NCI-H748 (cell line): ENCODE measurements around the gene FLAD1.
"Not testable (repeated sequence)": the region's sequence is repeated elsewhere in the genome, so short reads cannot be mapped to it uniquely, and the experiment has no call there.

Experiments used
- DNase-seq: peaks from one replicate; lab custom pipeline; 2025; ENCODE audit not compliant: unreplicated experiment; lab: John Stamatoyannopoulos, UW

The FLAD1 gene

DNA sequence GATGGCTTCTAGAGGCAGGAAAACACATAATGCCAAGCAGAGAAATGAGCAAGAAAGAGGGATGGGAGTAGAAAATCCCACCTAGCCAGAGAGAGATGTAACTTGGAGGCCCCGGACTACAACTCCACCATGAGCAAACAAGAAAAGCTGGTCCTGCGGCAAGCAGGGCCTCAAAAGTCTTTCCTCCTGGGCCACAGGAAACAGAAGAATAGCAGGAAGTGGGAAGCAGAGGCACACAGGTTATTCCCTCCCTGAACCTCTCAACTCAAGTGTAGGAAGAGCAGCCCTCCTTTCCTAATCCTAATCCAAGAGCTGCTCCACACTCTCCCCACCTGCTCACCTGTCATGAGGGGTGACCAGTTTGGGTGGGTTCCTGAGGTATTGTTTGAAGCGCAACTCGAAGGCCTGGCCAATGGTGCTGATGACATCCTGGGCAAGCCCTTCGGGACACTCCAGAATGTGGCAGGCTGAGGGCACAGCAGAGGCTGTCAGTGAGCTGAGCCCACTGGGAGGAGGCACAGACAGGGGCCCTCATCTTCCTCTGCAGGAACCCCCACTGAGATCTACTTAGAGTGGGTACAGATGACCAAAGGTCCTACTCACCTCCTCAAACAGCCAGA, 15.7 kb upstream of the FLAD1 start:
- no peak for DNase-seq

GRCh38 chr1:154968731-154969130, 14.4 kb upstream of the FLAD1 start:
- DNase-seq, result no peak

DNA sequence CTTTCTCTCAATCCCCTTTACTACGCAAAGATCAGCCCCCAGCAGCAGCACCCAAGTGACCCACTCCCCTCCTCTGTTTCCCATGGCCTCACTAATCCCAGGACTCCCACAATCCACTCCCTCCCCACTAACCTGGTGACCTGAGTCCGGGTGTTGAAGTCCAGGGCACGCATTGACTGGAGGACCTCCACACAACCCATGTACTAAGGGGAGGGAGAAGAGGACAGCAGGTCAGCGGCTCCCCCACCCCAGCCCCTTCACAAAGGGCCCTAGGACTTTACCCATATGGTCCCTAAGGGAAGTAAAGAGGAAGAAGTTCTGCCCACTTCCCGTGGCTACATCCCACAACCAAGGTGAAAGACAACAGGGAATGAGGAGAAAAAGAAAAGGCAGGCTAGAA, 13.9 kb upstream of the FLAD1 start:
- DNase-seq, result no peak

DNA sequence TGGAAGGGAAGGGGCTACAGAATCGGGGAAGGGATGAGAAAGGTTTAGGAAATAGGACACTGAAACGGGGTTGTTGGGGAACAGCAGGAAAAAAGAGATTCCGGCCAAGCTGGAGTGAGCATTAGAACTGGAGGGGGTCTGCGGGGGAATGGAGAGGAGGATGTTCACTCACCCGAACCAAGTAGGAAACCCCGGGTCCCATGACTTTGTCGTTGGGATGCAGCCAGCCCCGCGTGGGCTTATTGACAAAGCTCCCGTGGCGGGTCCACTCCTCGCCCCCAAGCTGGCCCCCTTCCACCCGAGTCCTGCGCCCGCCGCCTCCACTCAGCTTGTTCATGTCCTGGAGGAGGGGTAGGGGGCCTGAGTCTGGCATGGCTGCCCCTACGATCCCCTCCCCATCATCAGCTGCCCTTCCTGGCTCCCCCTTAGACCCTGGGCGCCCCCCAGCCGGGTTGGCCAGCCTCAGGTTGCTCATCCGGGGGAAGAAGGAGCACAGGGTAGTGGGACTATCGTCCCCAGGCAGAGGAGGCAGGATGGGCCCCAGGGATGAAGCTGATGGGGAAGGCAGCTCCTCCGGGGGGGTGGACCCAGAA, 13.2 kb upstream of the FLAD1 start:
- no peak for DNase-seq

DNA sequence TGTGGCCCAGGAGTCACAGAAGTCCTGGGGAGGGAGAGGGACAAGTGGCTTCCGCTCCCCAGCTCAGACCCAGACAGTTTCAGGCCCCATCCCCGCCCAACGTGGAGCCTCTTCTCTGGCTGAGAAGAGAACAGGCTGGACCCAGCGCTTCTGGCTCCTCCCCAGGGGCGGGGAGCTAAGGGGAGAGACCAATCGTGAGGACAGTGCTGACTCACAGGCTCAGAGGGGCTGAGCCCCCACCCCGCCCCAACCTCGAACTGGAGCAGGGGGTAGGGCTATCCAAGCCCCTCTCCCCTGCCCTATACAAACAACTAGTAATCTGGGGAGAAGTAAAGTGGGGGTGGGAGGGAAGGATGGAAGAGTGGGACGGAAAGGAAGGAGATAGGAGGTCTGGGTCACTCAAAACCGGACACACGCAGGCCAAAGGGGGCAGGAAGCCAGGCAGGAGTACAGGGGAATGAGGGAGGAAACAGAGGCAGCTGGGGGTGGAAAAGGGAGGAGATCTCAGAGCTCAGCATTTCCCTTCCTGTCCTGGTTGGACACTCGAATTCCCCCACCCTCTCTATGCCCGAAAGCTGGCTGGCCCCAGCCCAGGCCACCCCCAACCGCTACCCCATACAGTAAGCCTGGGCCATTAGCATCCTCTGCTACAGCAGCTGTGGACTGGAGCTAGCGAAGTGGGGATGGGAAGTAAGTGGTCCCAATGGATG, 12.4 kb upstream of the FLAD1 start, which contains the start of gene SHC1:
SHC1 (minus strand) TSS at position 117 of the 710 bp plus-strand sequence. CDS start 221 bp downstream, outside the sequence.
- DNase-seq, result peak; percentile 59

DNA sequence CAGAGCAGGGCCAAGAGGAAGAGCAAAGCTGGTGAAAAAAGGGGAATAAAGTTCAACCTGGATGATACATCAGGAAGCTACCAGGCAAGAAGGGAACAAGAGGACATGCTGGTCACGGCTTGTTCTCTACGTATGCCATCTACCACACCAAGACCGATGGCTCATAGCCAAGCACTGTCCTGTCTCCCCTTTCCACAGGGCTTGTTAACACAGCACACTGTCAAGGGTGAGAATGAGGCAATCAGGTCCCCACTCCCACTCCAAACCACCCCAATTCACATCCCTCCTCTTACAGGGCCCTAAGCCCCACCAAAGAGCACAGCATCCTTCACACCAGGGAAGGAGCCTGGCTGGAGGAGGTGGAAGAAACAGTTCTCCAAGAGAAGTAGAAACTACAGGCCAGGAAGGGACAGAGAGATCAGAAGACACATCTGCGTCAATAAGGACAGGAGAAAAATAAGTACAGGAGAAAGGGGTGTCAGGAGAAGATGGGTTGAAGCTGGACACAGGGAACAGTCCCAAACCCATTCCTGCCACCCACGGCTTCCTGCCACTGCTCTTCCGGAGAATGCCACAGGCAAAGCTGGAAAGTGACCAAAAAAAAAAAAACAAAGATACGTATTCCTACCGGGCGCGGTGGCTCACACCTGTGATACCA, 11.7 kb upstream of the FLAD1 start:
- no peak for DNase-seq

DNA sequence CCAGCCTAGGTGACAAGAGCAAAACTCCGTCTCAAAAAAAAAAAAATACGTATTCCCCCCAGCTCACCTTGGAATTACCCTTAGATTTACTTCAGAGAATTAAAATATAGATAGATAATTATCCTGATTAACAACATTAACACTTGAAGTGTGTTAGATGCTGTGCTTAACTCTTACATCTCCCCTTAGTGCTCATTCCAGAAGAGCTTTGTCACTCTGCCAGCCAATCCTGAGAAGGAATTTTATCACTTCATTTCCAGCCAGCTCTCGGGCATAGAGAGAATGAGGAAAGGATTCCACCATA, 11.0 kb upstream of the FLAD1 start:
- DNase-seq, result no peak

DNA sequence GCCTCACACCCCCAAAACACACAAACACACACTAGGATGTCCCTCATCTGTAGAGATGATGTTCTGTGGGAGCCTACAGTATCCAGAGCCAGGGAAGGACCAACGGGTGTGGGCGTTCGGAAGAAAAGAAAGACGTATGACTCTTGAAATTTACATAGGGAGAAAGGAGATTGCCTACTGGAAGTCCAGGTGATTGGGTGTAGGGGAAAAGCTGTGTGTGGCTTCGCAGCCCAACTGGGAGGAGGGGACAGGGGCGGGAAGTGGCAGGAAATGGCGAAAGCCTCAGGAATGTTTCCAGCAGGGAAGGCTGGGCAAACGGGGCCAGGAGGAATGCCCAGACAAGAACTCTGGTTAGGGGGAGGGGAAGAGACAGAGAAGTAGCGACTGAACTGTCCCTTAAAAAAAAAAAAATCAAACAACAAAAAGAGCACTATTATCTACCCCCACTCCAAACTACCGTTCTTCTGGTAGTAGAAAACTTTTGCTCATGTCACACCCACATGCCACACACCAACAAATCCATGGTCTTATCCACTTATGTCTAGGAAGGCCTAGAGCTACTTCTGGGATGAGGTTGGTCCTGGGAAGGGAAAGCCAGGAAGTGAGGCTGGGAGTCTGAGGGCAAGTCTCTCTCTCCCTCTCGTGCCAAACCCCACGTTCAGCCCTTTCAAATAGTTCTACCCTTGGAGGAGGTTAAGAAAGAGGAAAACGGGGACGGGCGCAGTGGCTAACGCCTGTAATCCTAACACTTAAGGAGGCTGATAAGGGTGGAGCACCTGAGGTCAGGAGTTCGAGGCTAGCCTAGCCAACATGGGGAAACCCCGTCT, 10.4 kb upstream of the FLAD1 start:
- DNase-seq, result no peak

DNA sequence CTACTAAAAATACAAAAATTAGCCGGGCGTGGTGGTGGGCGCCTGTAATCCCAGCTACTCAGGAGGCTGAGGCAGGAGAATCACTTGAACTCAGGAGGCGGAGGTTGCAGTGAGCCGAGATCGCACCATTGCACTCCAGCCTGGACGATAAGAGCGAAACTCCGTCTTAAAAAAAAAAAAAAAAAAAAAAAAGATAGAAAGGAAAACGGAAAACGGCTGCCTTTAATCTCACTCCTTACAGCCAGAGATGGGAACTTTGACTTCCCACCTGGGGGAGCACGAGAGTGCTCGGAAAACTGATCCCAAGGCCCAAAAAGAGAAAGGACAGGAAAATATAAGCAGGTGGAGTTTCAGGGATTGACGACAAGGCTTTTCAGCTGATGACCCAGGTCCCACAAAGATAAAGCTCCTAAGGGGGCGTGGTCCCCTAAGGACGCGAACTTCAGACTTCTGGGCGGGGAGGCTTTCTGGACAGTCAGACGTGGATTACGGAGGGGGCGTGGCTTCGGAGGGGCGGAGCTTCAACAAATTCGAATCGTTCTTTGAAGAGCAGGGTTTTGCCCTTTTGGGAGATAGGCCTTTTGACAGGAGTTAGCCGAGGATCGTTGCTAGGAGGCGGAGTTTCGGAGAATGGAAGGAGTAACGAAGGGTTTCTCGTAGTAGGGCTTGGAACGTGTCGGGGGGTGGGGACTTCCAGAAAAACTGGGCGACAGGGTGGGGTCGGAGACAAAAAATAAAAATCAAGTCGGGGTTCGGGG, 9.6 kb upstream of the FLAD1 start:
- DNase-seq, result peak; percentile 95

GRCh38 chr1:154974102-154974807, 8.9 kb upstream of the FLAD1 start, which contains the start of gene CKS1B:
Gene CKS1B, plus strand, starts transcription at chr1:154974681. Its CDS starts 65 bp downstream, at chr1:154974746.
- peak; percentile 100 for DNase-seq

DNA sequence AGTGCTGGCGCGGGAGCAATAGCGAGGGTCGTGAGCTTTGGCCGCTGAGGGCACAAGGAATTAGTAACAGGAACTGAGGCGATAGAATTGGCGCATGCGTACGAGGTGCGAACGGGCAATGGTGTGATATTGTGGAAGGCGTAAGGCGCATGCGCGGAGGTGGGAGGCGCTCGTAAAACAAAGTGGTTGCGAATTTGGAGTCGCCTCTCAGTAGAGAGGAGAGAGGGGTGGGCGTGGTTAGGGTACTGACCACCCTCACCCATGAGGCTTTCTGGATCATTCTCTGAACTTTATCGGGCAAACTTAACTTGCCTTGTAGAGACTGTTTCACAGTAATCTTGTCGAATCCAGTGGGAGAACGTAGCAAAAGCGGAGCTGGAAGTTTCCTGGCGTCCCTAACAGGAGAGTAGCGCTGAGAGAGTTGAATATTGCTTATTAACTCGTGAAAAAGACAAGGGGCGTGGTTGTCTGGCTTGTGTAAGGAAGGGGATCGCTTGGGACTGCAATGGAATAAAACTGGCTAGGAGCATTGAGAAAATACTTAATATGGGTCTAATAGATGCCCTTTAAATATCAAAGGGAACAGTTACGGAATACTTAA, 8.2 kb upstream of the FLAD1 start:
- peak; percentile 96 for DNase-seq

DNA sequence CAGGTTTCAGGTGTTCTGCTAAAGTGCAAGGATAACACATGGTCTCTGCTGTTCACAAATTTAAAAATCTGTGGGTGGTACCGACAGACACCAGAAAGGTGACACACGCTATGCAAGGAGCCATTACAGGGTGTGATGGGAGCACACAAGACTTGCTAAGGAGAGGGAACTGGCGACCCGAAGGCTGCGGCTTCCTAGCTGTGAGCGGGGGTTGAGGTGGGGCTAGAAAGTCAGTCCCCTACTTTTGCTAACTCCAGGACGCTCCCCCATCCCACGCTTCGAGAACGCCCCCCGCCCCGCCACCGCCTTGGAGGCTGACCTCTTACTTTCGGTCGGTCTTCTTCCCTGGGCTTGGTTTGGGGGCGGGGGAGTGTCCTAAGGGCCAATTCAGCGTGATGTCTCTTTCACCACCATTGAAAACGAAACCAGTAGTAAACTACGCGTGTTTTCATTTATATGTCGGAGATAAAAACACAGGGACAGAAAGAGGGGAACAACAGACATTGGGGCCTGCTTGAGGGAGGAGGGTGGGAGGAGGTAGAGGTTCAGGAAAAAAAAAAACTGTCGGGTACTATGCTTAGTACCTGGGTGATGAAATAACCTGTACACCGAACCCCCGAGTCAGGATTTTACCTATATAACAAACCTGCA, 7.6 kb upstream of the FLAD1 start:
- DNase-seq, result peak; percentile 60

GRCh38 chr1:154977762-154978161, 5.4 kb upstream of the FLAD1 start:
- not testable (repeated sequence) for DNase-seq

GRCh38 chr1:154978360-154978759, 4.8 kb upstream of the FLAD1 start:
- no peak for DNase-seq

DNA sequence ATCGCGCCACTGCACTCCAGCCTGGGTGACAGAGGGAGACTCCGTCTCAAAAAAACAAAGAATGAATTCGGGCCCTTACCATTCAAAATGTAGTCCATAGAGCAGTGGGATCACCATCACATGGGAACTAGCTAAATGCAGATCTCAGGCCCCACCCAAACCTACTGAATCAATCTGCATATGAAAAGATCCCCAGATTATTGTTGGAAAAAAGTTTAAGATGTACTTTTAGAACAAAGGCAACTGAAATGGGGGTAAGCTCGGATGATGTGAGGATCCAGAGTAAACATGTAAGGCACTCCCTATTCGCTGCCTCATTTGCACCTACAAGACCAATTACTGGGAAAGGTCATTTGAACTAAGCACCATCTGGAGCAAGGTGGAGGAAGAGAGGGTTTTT, 803 bp upstream of the FLAD1 start:
- peak; percentile 27 for DNase-seq

DNA sequence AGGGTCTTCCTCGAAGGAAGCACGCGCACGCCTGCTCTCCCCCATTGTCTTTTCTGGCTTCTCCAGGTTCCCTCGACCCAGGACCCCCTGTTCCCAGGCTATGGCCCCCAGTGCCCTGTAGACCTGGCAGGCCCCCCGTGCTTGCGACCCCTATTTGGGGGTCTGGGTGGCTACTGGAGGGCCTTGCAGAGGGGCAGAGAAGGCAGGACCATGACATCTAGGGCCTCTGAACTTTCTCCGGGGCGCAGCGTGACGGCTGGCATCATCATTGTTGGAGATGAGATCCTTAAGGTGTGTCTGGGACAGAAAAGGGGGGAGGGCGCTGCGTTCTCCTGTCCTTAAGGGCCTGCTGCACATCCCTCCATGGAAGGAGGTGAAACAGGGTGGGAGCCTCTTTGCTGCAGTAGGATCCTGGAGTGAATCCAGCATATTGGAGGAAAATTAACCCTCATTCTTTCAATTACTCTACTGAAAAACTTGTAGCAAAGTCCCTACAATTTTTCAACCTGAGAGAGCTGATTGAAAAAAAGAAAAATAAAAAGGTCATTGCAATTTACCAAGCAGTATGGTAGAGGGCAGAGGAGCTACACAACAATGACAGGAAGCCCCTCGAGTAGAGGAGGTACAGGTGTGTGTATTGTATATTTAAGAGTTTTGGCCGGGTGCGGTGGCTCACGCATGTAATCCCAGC, 777 bp downstream of the FLAD1 start:
- peak; percentile 35 for DNase-seq

GRCh38 chr1:154986736-154987135, 3.6 kb downstream of the FLAD1 start:
- DNase-seq, result not testable (repeated sequence)

GRCh38 chr1:154987326-154987725, 4.2 kb downstream of the FLAD1 start:
- no peak for DNase-seq
